HG03139 (cell line): ENCODE measurements around the gene ACSF2.
"Not testable (repeated sequence)": the region's sequence is repeated elsewhere in the genome, so short reads cannot be mapped to it uniquely, and the experiment has no call there.

ENCODE experiments used
- ATAC-seq: cut with Tn5 transposase; IDR thresholded peaks from one replicate; pipeline ENCODE4 v1.9.1; 2021; ENCODE audit not compliant: unreplicated experiment

The ACSF2 gene

DNA sequence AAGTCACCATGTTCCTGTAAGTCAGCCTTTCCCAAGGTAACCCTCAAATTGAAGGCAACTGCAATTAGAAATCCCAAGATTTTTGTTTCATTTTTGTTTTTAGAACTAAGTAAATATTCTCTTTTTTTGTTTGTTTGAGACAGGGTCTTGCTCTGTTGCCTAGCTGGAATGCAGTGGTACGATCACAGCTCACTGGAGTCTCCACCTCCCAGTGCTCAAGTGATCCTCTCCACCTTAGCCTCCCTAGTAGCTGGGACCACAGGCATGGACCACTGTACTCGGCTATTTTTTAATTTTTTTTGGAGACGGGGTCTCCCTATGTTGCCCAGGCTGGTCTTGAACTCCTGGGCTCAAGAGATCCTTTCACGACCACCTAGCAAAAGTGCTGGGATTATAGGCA lies 18.1 kb upstream of the ACSF2 start:
- no peak for ATAC-seq

DNA sequence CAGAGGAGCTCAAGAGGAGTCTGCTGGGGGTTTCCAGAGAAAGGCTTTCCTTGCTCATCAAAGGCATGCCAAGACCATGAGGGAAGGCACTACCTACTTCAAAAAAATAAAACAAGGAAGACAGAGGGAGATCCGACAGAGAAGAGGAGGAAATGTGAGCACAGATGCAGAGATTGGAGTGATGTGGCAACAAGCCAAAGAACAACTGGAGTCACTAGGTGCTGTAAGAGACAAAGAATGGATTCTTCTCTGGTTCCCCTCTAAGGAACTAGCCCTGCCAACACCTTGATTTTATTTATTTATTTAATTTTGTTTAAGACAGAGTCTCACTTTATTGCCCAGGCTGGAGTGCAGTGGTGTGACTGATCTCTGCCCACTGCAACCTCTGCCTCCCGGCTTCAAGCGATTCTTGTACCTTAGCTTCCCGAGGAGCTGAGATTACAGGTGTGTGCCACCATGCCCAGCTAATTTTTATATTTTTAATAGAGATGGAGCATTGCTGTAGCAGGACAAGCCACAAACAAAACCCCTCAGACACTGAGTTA lies 13.8 kb upstream of the ACSF2 start:
- ATAC-seq = no peak

DNA sequence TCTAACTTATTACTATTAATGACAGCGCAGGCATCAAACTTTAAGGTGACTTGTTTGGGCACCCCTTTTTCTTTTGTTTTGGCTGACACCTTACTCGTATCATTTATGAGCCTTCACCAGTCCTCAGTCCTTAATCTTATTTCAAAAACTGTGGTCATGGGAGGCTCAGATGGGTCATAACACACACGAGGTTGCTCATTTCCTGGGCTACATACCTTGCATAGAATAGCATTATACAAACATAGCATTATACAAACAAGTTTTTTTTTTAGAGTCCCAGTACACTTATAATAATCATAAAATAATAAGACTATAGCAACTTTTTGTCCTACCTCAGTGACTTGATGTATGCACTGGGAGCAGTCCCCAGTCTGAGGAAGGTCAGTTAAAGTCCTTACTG lies 11.2 kb upstream of the ACSF2 start:
- no peak for ATAC-seq

DNA sequence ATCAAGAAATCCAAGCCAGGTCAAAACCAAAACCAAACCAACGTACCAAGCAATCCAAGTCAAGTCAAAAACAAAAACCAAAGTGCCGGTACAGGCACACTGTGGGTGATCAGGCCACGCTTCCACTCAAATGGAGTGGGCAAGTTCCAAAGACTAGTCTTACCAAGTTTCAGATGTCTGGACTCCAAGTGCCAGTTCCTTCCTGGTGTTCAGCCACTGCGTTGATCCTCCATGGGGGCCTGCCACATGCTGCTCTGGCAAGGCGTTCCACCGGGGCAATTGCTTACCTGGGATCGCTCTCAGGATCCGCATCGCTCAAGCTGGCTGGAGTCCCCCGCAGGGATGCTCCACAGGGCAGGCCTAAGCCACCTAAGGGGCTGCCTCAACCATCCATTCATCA lies 6.4 kb upstream of the ACSF2 start:
- not testable (repeated sequence) for ATAC-seq

- ATAC-seq = no peak
Measured at GRCh38 chr17:50420419-50421112, 5.5 kb upstream of the ACSF2 start.

DNA sequence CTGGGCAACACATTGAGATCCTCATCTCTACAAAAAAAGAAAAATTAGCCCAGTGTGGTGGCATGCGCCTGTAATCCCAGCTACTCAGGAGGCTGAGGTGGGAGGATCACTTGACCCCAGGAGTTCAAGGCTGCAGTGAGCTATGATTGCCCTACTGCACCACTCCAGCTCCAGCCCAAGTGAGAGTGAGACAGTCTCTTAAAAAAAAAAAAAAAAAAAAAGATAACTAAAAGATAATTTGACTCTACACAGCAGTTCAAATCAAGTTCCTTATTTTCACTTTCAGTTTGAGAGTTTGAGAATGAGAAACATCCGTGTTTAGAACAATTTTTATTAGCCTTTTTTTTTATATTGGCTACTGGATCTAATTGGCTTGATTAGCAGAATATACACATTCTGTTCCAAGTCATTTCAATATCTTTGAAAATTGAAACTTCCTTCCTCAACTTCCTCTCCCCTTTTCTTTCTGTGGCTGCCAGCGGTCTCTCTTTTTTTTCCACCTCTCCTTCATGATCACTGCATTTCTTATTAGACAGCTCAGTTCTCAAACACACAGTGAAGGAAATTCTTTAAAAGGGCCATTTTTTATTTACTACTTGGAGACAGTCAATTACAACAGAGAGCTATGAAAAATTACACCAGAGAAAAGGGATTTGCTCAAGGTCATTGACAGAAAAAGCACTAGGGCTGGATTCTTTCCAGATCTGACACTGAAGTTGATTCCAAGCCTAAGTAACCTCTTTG lies 4.5 kb upstream of the ACSF2 start:
- ATAC-seq = no peak

- ATAC-seq = no peak
Measured at GRCh38 chr17:50422738-50423137, 3.3 kb upstream of the ACSF2 start.

DNA sequence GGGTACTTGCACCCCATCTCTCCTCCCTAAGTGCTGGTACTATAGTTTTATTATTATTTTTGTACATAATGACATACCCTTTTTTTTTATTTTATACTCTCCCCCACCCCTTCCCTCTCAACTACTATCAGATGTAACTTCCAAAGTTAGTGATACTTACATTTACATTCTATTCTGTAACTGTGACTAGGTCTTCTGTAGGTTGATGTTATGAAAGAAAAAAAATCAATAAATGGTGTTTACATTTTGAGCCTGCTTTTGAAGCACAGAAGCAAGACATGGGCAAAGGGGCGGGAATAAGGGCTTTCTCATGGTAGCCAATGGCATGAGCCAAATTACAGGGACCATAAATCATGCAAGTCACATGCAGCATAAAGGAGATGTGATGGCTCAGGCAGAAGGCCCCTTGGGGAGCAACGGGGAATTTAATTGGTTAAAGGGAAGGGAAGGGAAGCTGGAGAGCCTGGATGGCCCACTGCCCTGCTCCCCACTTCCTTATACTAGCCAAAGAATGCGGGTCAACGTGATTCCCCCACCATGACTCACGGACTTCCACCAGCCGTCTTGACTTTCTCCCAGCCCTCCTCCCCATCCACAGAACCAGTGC lies 2.4 kb upstream of the ACSF2 start:
- ATAC-seq = no peak

GRCh38 chr17:50424246-50424995 lies 1.6 kb upstream of the ACSF2 start:
- no peak for ATAC-seq

- no peak for ATAC-seq
Measured at GRCh38 chr17:50424996-50425681, 879 bp upstream of the ACSF2 start.

DNA sequence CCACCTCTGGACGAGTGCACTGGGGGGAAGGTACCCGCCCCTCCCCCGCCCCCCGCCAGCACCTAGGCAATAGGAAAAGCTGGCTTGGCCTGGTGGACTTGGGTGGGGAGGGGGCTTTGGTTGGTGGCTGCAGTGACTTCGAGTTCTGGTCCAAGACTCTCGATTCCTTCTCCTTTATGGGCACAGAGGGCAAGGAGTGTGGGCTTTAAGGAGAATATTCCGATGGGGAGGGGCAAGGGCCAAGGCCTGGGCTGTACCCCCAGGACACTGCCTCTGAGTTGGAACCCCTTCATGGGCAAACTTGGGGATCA lies 409 bp downstream of the ACSF2 start:
- ATAC-seq = no peak

DNA sequence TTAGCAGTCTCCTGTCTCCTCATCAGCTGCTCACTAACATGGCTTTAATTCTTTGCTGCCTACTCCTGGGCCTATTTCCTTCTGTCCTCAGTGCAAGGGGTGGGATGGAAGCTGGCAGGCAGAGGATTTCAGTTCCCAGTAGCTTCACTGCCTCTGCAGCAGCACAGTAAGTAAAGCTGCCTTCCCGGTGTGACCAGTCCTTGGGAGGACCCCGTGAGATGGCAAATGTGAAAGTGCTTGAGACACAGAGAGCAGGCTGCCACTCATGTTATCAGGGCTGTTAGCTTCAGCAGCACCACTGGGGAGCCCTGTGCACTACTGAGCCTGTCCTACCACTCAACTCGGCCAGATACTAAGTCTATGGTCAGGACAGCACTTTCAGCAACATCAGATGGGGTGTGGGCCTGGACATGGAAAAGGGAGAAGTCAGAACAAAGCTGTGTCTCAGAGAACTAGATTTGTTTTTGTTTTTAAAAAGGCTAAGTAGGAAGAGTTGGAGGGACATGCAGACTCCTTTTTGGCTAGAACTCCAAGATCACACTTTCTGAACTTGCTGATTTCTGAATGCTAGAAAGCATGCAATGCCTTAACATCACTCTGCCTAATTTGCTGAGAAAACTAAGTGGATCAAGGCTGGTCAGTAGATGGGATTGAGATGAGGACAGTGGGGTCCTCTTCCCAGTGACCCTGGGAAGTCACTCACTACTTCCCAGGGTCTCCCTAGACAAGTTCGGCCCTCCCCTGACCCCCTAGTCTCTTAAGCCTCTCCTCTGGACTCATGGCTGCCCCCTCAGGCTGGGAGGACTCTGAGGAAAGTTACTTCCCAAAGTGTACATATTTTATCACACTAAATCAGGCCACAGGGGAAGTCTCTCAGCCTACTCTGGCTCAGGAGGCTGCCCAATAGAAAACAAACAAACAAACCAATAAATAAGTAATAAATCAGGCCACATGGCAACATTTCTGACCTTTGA lies 1.1 kb downstream of the ACSF2 start:
- no peak for ATAC-seq

GRCh38 chr17:50428126-50428525 lies 2.1 kb downstream of the ACSF2 start:
- ATAC-seq = not testable (repeated sequence)

- ATAC-seq = no peak
Measured at GRCh38 chr17:50428831-50429424, 2.9 kb downstream of the ACSF2 start.

DNA sequence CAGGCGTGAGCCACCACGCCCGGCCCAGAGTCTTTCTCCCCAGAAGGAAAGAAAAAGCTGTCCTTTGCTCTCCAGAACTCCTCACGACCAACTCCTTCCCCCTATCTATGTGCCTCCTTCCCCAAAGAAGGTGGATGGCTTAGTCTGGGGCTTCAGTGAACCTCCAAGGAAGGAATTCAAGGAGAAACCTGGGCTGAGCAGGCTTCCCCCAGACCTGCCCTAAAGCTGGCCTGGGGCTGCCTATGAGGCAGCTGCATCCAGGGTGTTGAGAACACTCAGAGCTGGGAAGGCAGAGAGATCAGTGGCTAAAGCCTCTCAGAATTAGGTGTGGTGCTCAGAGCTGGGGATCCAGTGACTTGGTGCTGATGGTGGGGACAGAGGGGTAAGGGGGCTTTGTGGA lies 3.8 kb downstream of the ACSF2 start:
- no peak for ATAC-seq

GRCh38 chr17:50430821-50431618 lies 5.0 kb downstream of the ACSF2 start:
- no peak for ATAC-seq

DNA sequence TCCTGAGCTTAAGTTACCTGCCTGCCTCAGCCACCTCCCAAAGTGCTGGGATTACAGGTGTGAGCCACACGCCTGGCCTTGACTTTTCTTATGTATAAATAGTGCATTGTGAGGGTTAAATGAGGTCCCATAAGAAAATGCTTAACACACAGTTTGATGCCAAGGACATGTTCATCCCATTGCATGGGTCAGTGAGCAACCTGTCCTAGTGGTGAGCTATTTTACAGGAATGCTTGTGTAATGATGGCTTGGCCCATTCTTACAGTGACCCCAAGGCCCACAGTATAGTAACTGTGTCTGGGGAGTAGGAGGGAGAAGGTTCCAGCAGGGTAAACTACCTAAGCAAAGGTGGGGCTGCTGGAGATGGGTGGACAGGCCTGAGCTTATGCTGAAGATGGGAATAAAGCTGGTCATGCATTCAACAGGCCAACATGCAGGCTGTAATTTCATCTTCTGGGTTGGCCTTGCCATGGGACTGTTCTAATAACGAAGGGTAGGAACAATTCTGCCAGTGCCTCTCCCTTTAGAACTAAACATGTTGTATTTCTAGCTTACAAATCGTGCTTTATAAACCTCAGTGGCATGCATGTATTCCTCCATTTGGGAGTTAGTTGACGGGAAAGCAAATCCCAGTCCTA lies 6.2 kb downstream of the ACSF2 start:
- ATAC-seq = no peak

GRCh38 chr17:50437409-50437808 lies 11.4 kb downstream of the ACSF2 start:
- no peak for ATAC-seq
